GM21390 (cell line): ENCODE measurements around the gene NME7.
A peak's percentile ranks its signal among the peaks of the same experiment; 100 is the strongest.
"Not testable (repeated sequence)": the region's sequence is repeated elsewhere in the genome, so short reads cannot be mapped to it uniquely, and the experiment has no call there.

Source experiments
- ATAC-seq: cut with Tn5 transposase; IDR thresholded peaks from one replicate; pipeline ENCODE4 v1.9.1; 2021; ENCODE audit not compliant: unreplicated experiment

NME7 gene, protein sequence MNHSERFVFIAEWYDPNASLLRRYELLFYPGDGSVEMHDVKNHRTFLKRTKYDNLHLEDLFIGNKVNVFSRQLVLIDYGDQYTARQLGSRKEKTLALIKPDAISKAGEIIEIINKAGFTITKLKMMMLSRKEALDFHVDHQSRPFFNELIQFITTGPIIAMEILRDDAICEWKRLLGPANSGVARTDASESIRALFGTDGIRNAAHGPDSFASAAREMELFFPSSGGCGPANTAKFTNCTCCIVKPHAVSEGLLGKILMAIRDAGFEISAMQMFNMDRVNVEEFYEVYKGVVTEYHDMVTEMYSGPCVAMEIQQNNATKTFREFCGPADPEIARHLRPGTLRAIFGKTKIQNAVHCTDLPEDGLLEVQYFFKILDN

DNA sequence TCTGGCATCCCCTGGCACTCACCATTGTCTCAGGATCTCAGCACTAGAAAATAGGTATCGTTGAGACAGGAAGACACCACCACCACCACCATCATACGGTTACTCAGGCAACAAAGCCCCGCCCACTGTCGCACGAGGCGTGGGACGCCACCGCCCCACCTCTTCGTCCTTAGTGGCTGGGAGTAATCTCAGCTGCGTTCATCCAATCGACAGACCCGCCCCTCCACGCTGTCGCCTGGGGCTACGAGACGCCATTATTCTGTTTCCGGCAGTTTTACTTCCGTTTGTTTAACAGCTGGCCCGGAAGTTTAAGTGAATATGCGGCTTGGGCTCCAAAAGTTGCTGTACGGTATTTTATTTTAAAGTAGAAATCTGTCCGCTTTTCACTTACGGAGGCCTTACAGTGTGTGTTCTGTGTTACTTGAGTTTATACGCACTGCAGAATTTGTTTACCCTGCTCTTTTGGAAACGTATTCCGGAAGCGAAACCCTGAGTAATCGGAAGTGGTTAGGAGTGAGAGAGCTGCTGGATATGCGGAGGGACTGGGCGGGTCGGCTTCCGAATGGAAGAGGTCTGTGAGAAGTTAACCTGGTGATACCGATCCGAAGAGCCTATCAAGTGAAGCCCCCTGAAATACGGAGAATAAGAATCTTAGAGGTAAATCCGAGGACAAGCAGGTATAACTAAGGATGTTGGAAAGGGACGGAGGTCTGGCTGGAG lies at the start of gene NME7, which contains the start of gene BLZF1:
TSS of gene NME7 (minus strand) at position 112 of the 720 bp plus-strand sequence. CDS start at position 25, 87 bp downstream.
TSS of gene BLZF1 (plus strand) at position 510 of the 720 bp plus-strand sequence. CDS start 1,328 bp downstream, outside the sequence.
- ATAC-seq, result peak; percentile 97

- no peak for ATAC-seq
Observed at GRCh38 chr1:169414952-169415351, 47.4 kb upstream of the NME7 start.

GRCh38 chr1:169408340-169408739 lies 40.7 kb upstream of the NME7 start:
- ATAC-seq, result not testable (repeated sequence)

DNA sequence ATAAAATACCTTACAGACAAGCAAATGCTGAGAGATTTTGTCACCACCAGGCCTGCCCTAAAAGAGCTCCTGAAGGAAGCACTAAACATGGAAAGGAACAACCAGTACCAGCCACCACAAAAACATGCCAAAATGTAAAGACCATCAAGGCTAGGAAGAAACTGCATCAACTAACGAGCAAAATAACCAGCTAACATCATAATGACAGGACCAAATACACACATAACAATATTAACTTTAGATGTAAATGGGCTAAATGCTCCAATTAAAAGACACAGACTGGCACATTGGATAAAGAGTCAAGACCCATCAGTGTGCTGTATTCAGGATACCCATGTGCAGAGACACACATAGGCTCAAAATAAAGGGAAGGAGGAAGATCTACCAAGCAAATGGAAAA lies 35.0 kb upstream of the NME7 start:
- not testable (repeated sequence) for ATAC-seq

GRCh38 chr1:169395955-169396354 lies 28.4 kb upstream of the NME7 start:
- ATAC-seq, result no peak

- ATAC-seq, result no peak
Observed at GRCh38 chr1:169392406-169392805, 24.8 kb upstream of the NME7 start.

DNA sequence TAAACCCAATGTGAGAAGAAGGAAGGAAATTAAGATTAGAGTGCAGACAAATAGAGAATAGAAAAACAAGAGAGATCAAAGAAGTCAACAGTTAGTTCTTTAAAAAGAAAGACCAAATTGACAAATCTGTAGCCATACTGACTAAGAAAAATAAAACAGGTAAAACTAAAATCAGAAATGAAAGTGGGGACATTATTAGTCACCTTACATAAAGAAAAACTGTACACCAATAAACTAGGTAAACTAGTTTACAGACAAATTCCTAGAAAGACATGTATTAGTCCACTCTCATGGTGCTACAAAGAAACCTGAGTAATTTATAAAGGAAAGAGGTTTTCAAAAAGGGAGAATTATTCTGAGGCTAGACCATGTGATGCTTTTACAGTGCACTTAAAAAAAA lies 22.7 kb upstream of the NME7 start:
- peak; percentile 84 for ATAC-seq

- no peak for ATAC-seq
Observed at GRCh38 chr1:169387399-169387798, 19.8 kb upstream of the NME7 start.

DNA sequence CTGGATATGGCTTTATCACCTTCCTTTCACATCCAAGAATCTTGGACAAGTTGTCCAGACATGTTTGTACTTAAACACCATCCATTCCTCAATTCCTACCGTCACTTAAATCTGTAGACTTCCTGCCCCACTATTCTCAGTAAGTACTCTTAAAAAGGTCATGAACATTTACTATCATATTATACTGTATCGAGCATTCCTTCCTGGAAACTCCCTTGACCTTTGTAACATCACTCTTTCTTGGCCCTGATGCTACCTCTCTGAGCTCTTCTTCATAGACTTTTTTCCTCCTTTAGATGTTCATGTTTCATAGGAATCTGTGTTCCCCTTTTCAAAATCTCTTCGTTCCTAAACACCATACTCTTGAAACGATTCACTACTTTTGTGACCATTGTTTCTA lies 15.9 kb upstream of the NME7 start:
- no peak for ATAC-seq

GRCh38 chr1:169381162-169381561 lies 13.6 kb upstream of the NME7 start:
- ATAC-seq, result no peak

DNA sequence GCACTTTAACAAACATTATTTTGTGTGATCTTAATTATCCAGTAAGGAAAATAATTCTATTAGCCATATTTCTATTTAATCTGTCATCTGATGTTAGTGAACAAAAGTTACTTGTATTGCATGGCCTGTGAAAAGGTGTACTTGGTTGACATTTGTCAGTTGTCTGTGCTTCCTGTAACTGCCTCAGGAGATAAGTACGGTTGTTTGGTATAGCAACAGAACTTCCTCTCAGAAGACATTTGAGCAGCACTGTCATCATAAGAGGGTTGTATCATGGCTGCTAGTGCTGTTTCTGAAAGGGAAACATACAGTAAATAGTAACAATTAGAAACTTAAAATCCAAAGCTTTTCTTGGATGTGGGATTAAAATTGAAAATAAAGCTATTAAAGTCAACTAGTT lies 3.8 kb upstream of the NME7 start:
- no peak for ATAC-seq

DNA sequence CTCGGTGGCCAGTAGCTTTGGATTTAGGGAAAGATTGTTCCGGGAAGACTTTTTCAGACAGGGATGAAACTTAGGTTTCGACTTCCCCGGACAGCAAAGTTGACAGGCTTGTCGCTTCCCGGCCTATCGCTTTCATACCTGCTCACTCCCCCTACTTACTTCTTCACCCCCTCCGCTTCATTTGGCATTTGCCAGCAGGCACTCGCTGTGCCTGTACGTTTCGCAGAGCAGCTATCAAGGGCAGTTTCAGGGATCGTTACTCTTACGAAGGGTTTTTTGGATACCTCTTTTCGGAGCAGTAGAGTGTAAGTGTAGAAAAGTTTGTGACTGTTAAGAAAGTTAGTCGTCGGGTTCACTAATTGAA lies 791 bp upstream of the NME7 start:
- ATAC-seq, result no peak

DNA sequence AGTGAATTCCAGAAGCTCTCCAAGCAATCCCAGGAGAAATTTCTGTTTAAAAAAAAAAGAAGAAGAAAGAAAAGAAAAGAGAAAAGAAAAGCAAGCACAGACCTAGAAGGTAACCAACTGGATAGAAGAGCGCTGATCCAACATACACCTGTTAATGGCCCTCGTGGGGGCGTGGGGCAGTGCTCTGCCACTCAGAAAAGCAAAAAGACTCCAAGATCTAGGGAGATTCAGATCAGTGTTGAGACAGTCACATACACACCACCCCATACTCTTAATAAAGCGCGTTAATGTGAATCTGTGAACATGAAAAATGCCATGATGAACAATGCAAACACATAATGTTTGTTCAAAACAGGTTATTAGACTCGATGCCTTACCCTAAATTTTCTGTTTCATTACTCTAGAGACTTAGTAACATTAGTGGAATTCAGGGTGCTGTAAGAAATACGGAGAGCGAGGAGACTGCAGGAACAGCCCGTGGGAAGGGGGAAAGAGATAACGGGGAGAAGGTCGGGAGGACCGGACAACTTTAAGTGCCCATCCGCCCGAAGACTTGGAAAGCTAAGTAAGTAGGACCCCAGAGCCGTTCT lies 406 bp downstream of the NME7 start:
- ATAC-seq, result no peak

DNA sequence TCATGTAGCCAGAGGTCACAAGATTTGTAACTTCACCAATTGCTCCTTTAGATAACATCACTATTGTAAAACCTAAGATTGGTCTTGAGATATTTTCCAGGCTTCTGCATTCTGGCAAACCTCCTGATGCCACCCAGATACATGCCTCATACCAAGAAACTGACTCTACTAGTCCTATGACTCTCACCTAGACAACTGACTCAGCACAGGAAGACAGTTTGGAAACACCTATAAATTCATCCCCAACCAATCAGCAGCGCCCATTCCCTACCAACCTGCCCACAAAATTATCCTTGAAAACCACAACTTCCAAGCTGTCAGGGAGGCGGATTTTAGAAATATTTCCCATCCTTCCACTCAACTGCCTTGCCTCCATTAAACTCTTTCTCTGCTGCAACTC lies 2.6 kb downstream of the NME7 start:
- no peak for ATAC-seq

DNA sequence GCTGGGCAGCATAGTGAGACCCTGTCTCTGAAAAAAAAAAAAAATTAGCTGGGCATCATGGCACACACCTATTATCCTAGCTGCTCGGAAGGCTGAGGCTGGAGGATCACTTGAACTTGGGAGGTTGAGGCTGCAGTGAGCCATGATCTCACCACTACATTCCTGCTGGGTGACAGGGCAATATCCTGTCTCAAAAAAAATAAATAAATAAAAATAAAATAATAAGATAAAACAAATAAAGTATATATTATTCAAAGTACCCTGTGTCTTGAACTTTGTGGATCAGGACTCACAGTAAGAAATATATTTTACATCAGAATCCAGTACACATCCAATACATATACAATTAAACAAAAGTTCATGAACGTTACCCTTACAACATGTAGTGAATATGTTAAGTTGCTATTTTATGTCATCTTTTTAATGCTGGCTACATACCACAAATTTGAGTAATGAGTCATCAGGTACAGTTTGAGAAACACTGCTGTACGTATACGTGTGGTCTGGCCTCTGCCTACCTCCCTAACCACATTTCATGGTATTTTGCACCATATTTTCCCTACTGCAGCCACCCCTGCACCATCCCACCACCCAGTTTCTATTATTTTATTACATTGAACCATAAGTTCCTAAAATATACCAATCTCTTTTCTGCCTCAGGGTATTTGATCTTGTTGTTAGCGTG lies 4.4 kb downstream of the NME7 start:
- ATAC-seq, result peak; percentile 34

GRCh38 chr1:169361281-169361680 lies 6.3 kb downstream of the NME7 start:
- no peak for ATAC-seq

- no peak for ATAC-seq
Observed at GRCh38 chr1:169360415-169360814, 7.2 kb downstream of the NME7 start.

GRCh38 chr1:169348383-169349036 lies 19.1 kb downstream of the NME7 start:
- no peak for ATAC-seq

- ATAC-seq, result no peak
Observed at GRCh38 chr1:169347688-169348382, 19.8 kb downstream of the NME7 start.

- no peak for ATAC-seq
Observed at GRCh38 chr1:169346036-169346589, 21.5 kb downstream of the NME7 start.
